Right lobe of liver (tissue), 6 donors: ENCODE measurements around the gene C3. TPM values are rescaled to one million over a fixed set of nuclear protein-coding genes. Genes with fewer than 3 reads are reported as not detected.

ENCODE experiments used
- ATAC-seq, 4 donors: fragments of 200-7000 bp; cut with Tn5 transposase; one replicate each; pipeline ENCODE4 v1.9.1; 2020; ENCODE audit warnings: mild to moderate bottlenecking in 4 of 4, moderate library complexity in 4 of 4
- DNase-seq, 3 donors: peaks; one replicate each; pipeline ENCODE4 v3.0.0-alpha.2; 2020
- H3K27ac ChIP-seq, 3 donors: fragments of 200-600 bp; one replicate each; pipeline ENCODE4 v1.8.0; 2022
- H3K27me3 ChIP-seq, 2 donors: fragments of 200-600 bp; one replicate each; pipeline ENCODE4 v1.8.0; 2022
- H3K36me3 ChIP-seq, 4 donors: fragments of 200-600 bp; sonication (generic) in 1 of 4; one replicate each; pipeline versions ENCODE4 v1.5.1 to v1.8.0; 2017 to 2022; ENCODE audit warnings: control low read depth in 1 of 4
- H3K4me1 ChIP-seq, 4 donors: fragments of 200-600 bp; sonication (generic) in 1 of 4; one replicate each; pipeline versions ENCODE4 v1.5.1 to v1.8.0; 2017 to 2022; ENCODE audit warnings: control low read depth in 1 of 4
- H3K4me3 ChIP-seq, 3 donors: fragments of 200-600 bp; one replicate each; pipeline ENCODE4 v1.8.0; 2022
- H3K9me3 ChIP-seq, 4 donors: fragments of 200-600 bp; sonication (generic) in 1 of 4; one replicate each; pipeline versions ENCODE4 v1.5.1 to v1.8.0; 2017 to 2022; ENCODE audit warnings: control low read depth in 1 of 4
- POLR2A ChIP-seq: fragments of 450-650 bp; IDR thresholded peaks from one replicate; pipeline ENCODE4 v1.6.1; 2017; ENCODE audit warnings: antibody characterized with exemption, mild to moderate bottlenecking
- WGBS: methylation state at CpG from one replicate; pipeline ENCODE4 v1.1.6; 2018; ENCODE audit warnings: low coverage, low lambda C conversion rate; ENCODE audit not compliant: insufficient coverage; ENCODE audit errors: missing lambda C conversion rate; 5-methylcytosine and 5-hydroxymethylcytosine counted together
- intact Hi-C, 2 donors: fragments of 100-400 bp; cut with DNase I; formaldehyde crosslinking; loops; one replicate each; pipeline versions ENCODE4 v1.11.2 to v1.14.1; 2022
- total RNA-seq, 6 experiments: library from RNA; depleted of rRNA in 2 of 6; stranded (reverse); fragments of >200 nt in 2 of 6; fragmentation: NEBNext Ultra II Directional in 3 of 6; extraction: Animal tissue kit (Norgen Biotek cat#: 25700) in 3 of 6; gene quantifications; one replicate each; pipeline versions ENCODE4 v1.1.0 to v1.2.4, GENCODE V29; 2016 to 2023
- TF ChIP-seq, protein P1 (sequence below), 4 donors: fragments of 200-600 bp in 3 of 4; fragments of 450-650 bp in 1 of 4; IDR thresholded peaks; one replicate each; pipeline versions ENCODE4 v1.5.1 to v1.8.0; 2016 to 2022; ENCODE audit warnings: antibody characterized with exemption in 4 of 4, mild to moderate bottlenecking in 2 of 4
- donor health status: DM: no; HTN: yes; CAD: no.
- donor health status: DM: no; HTN: no; CAD: no.
- donor health status: DM: no; HTN: no; CAD: no.
- donor health status: DM: no; HTN: yes; CAD: no.
- donor health status: DM: no; HTN: yes; CAD: no.

C3 gene
- total RNA-seq, 6 experiments from 2014 or later = 10,569 to 17,502 (median 15,749) TPM

DNA sequence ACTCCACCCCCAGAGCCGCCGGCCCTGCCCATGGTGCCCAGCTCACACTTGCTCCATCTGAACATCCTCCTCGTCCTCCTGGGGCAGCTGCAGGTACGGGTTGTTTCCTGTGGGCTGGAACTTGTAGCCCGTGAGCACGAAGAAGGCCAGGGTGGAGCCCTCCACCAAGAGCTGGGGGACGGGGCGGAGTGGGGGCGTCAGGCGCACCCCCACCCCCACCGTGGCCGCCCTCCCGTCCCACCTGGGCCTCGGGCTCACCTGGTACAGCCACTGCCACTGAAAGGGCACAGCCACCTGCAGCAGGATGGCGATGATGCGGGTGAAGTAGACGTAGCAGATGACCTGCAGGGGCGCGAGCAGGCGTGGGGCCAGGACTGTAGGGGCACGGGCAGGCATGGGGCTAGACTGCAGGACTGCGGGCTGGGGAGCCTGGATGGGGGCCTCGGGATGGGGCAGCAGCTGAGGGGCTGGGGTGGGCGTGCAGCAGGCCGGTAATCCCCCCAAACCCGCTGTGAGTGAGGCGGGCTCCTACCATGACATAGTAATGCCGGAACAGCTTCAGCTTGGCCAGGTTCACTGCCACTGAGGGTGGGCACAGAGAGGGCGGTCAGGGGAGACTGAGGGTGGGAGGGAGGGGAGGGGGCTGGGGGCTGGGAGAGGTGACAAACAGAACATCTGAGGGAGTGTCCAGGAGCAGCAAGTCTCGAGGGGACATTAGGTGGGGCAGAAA lies 10.7 kb upstream of the C3 start:
- H3K36me3 ChIP-seq = peaks cover 0 to 6% (median 0%) of the 10 kb centered on the region in 4 donors
- peak overlapping the region in 1 of 3 donors; percentile 11 for H3K4me3 ChIP-seq
- WGBS = 71% methylated on average over 11 of the region's 30 CpGs
- TF ChIP-seq POLR2A = no peak
- TF ChIP-seq, protein P1, sequence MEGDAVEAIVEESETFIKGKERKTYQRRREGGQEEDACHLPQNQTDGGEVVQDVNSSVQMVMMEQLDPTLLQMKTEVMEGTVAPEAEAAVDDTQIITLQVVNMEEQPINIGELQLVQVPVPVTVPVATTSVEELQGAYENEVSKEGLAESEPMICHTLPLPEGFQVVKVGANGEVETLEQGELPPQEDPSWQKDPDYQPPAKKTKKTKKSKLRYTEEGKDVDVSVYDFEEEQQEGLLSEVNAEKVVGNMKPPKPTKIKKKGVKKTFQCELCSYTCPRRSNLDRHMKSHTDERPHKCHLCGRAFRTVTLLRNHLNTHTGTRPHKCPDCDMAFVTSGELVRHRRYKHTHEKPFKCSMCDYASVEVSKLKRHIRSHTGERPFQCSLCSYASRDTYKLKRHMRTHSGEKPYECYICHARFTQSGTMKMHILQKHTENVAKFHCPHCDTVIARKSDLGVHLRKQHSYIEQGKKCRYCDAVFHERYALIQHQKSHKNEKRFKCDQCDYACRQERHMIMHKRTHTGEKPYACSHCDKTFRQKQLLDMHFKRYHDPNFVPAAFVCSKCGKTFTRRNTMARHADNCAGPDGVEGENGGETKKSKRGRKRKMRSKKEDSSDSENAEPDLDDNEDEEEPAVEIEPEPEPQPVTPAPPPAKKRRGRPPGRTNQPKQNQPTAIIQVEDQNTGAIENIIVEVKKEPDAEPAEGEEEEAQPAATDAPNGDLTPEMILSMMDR (IDR thresholded peaks at IDR 0.05) = no peak
- DNase-seq (peak in 2 of 3 donors; percentile 61 to 63), ATAC-seq (peak in 2 of 4 donors; percentile 1 to 14)
- no peaks in the 10 kb centered on the region for H3K27me3 ChIP-seq
- no peaks in the 10 kb centered on the region for H3K9me3 ChIP-seq
- intact Hi-C loops = loop anchor here in 1 of 2 donors (10.0 kb wide), 1 partner anchor 134 kb away; no protein-coding TSS in a partner anchor
- peaks cover 0 to 37% (median 16%) of the 10 kb centered on the region in 4 donors for H3K4me1 ChIP-seq
- H3K27ac ChIP-seq = no peak overlapping the region

DNA sequence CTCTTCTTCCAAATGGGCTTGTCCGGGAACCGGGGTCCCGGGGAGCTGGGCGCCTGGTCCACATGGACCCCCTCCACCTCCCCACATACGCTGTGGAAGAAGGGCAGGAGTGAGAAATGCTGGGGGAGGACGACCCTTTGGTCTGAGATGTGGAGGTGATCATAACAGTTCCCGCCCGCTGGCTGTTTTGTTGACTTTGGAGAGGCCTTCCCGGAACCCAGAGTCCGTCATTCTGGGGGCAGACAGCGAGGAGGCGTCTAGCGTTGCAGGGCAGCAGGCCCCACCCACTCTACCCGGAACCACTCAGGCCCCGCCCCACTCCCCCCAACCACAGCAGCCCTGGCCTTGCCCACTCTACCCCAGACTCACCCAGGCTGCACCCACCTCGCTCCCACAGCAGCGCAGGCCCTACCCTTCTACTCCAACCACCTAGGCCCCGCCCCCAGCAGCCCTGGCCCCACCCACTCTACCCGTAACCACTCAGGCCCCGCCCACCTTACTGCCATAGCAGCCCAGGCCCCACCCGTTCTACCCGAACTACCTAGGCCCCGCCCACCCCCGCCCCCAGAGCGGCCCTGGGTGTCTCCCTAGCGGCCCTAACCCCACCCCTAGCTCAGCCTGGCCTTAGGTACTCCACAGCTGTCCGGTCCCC lies 9.8 kb upstream of the C3 start:
- Histone ChIP-seq H3K27ac (peak overlapping the region; percentile 77 to 92 (median 82)), H3K27me3 (no peaks in the 10 kb centered on the region), H3K36me3 (peaks cover 0 to 4% (median 0%) of the 10 kb centered on the region in 4 donors), H3K4me3 (peak overlapping the region; percentile 22 to 58 (median 58)), H3K9me3 (no peaks in the 10 kb centered on the region), H3K4me1 (peaks cover 0 to 36% (median 17%) of the 10 kb centered on the region in 4 donors)
- ATAC-seq = peak; percentile 75 to 94 (median 87)
- intact Hi-C loops = loop anchor here in 1 of 2 donors (10.0 kb wide), 1 partner anchor 135 kb away; no protein-coding TSS in a partner anchor
- 26% methylated on average over 13 of the region's 27 CpGs for WGBS
- TF ChIP-seq, protein P1 (IDR thresholded peaks at IDR 0.05) = peak in 1 of 4 donors; percentile 8
- TF ChIP-seq POLR2A = peak; percentile 60
- DNase-seq = peak; percentile 98 to 99 (median 99)

DNA sequence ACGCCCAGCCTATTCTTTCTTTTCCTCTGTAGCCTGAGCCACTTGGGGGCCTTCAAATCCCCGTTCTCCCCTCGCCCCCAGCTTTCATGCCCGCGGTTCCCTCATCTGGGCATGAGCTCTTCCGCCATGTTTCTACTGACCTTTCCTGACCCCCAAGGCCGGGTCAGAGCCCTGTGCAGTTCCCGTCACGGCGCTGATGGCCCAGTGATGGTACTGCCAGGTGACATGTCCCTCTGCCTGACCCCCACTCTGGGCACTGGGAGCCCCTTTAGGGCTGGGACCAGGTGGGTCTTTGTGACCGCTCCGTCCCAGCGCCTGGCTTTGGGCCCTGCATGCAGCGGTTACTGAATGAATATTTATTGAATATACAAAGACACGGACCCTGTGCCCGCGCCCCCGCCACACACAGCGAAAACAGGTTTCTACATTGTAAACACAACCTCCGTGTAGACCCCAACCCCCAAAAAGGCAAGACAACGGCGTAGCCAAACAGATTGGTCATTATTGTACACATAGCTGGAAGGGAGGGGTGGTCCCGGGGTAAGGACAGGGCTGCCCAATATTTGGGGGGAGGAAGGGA lies 9.2 kb upstream of the C3 start:
- Histone ChIP-seq H3K36me3 (no peaks in the 10 kb centered on the region), H3K4me1 (peaks cover 0 to 42% (median 16%) of the 10 kb centered on the region in 4 donors), H3K9me3 (no peaks in the 10 kb centered on the region), H3K27me3 (no peaks in the 10 kb centered on the region), H3K27ac (peak overlapping the region; percentile 77 to 92 (median 82)), H3K4me3 (peak overlapping the region; percentile 22 to 58 (median 58))
- intact Hi-C loops = loop anchor here in 1 of 2 donors (10.0 kb wide), 1 partner anchor 135 kb away; no protein-coding TSS in a partner anchor
- DNase-seq (peak; percentile 76 to 84 (median 78)), ATAC-seq (peak; percentile 34 to 52 (median 42))
- TF ChIP-seq POLR2A = no peak
- TF ChIP-seq, protein P1 (IDR thresholded peaks at IDR 0.05) = no peak
- WGBS = 21% methylated on average over 13 of the region's 23 CpGs

DNA sequence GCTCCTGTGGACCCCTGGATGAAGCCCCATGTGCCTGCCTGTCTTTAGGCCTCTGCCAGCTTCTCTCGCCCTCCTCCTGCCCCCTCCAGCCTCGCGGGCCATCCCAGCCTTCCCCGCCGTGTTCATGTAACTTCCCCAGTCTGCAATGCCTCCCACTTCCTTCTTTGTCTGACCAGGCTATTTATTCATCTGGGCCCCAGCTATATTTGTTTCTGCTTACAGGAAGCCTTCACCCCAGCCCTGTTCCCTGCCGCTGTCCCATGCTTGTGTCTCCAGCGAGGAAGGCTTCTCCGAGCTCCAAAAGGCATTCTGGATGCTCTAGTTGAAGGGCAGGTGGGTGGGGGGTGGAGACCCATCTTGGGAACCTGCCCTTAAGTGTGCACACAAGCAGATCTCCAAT lies 7.9 kb upstream of the C3 start:
- Histone ChIP-seq H3K4me1 (peaks cover 0 to 55% (median 23%) of the 10 kb centered on the region in 4 donors), H3K9me3 (no peaks in the 10 kb centered on the region), H3K36me3 (no peaks in the 10 kb centered on the region), H3K27ac (peak overlapping the region; percentile 77 to 92 (median 82)), H3K27me3 (no peaks in the 10 kb centered on the region), H3K4me3 (no peak overlapping the region)
- DNase-seq = no peak
- WGBS = 30% methylated on average over 8 of the region's 8 CpGs
- intact Hi-C loops = no loop called here
- ATAC-seq = no peak
- no peak for TF ChIP-seq POLR2A
- TF ChIP-seq, protein P1 (IDR thresholded peaks at IDR 0.05) = no peak
